NT2/D1 (cell line): Measurements from ENCODE around the gene SH3RF2.

Source experiments
- SUZ12 ChIP-seq: IDR thresholded peaks from 2 replicates; pipeline ENCODE4 v1.6.1; 2011; ENCODE audit not compliant: insufficient read length, insufficient read depth; ENCODE audit errors: extremely low read depth
- YY1 ChIP-seq: IDR thresholded peaks from 2 replicates; pipeline ENCODE4 v1.6.1; 2011; ENCODE audit not compliant: insufficient read length, insufficient read depth

DNA sequence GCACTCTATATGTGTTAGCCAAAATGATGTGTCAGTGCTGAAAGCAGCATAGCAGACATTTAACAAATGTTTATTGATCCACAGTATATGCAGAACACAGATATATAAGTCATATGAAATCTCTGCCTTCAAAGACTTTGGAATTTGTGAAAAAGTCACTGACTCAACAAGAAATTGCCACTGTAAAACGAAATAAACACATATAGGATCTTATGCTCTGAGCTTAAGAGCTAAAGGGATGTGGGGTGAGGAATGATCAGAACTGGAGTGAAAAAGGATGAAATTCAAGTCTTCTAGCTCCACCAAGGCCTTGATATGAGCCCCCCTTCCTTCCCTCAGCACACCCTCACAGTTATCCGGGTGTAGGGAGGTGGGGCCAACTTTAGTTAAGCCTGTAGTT is 119.1 kb downstream of the SH3RF2 start:
- TF ChIP-seq YY1 (no peak), SUZ12 (no peak)
